Activated CD8-positive, alpha-beta T cell treated with anti-CD3 and anti-CD28 coated beads, Interleukin-2, amount 10 ng/mL, durations not matched to agents 7 days and 5 days (primary cell): ENCODE measurements around the gene ACTR8. TPM values are rescaled to one million over a fixed set of nuclear protein-coding genes. Genes with fewer than 3 reads are reported as not detected.

Experiments used
- ATAC-seq: fragments of 150-1000 bp; cut with Tn5 transposase; one replicate; pipeline ENCODE4 v1.10.0; 2021; ENCODE audit warnings: moderate library complexity
- CTCF ChIA-PET: fragments of 350-600 bp; sonication (Branson Sonifier 250); formaldehyde crosslinking; loops from one replicate; lab custom pipeline; 2021; ENCODE audit warnings: antibody characterized with exemption; lab: Charles Lee
- POLR2A ChIA-PET: fragments of 350-600 bp; sonication (Branson Sonifier 250); formaldehyde crosslinking; loops from one replicate; lab custom pipeline; 2021; ENCODE audit warnings: antibody characterized with exemption; lab: Charles Lee
- DNase-seq: peaks from one replicate; pipeline ENCODE4 v3.0.0-alpha.2; 2020
- H3K27ac Mint-ChIP-seq: one replicate; pipeline ENCODE4 v1.8.0; 2021; ENCODE audit warnings: mild to moderate bottlenecking, mixed read lengths
- H3K27me3 Mint-ChIP-seq: one replicate; pipeline ENCODE4 v1.8.0; 2021; ENCODE audit warnings: low read depth, mixed read lengths
- H3K36me3 Mint-ChIP-seq: one replicate; pipeline ENCODE4 v1.8.0; 2021; ENCODE audit warnings: low read depth, mixed read lengths
- H3K4me1 Mint-ChIP-seq: one replicate; pipeline ENCODE4 v1.8.0; 2021; ENCODE audit warnings: low read depth, mixed read lengths
- H3K4me3 Mint-ChIP-seq: one replicate; pipeline ENCODE4 v1.8.0; 2021; ENCODE audit warnings: mild to moderate bottlenecking, mixed read lengths
- H3K9me3 Mint-ChIP-seq: one replicate; pipeline ENCODE4 v1.8.0; 2022; ENCODE audit warnings: mixed read lengths; ENCODE audit not compliant: insufficient read depth
- total RNA-seq, 2 experiments: library from RNA; stranded (reverse); gene quantifications; one replicate each; pipeline ENCODE4 v1.2.3, GENCODE V29; 2021

Gene ACTR8
- total RNA-seq, 2 experiments from 2014 or later: 29.2 to 37.1 TPM

DNA sequence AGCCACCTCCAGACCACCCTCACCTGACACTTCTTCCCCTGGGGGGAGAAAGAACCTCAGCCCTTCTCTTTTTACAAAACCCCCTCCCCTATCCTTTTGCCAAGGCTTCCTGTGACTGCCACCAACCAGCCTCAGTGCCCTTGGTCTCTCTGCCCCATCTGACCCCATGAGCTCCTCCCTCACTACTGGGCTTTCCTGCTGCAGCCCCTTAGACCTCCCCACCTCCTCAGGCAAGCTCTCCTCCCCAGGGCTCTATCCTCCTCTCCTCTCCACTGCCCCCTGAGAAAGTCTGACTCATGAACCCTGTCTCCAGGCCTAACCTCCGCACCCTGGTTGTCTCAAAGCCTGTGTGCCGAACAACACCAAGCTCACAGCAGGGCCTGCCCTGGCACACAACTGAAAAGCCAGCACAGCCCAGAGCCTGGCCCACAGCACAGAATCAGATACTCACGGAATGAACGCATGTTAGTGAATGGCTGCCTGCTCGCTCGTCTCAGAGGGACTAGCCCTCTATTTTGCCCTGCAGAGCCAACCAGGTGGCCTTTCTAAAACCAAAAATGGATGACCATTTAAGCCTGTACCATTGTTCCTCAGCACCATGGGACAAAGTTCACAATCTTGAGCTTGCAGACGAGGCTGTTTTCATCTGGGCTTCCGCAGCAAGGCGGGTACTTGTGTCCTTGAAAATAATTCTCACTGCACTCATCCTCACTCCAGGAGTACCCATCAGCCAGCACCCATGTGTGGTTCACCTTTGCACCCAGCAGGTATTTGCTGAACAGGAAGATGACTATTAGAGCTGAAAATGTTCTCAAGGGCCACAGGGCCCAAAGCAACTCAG lies 37.5 kb downstream of the ACTR8 start:
- CTCF ChIA-PET: no interaction called here
- Mint-ChIP-seq H3K27me3 (peaks cover 45% of the 10 kb centered on the region), H3K4me1 (peaks cover 2% of the 10 kb centered on the region), H3K36me3 (no peaks in the 10 kb centered on the region), H3K4me3 (no peak overlapping the region), H3K9me3 (no peaks in the 10 kb centered on the region), H3K27ac (no peak overlapping the region)
- no peak for DNase-seq
- POLR2A ChIA-PET: no interaction called here
- ATAC-seq: no peak

DNA sequence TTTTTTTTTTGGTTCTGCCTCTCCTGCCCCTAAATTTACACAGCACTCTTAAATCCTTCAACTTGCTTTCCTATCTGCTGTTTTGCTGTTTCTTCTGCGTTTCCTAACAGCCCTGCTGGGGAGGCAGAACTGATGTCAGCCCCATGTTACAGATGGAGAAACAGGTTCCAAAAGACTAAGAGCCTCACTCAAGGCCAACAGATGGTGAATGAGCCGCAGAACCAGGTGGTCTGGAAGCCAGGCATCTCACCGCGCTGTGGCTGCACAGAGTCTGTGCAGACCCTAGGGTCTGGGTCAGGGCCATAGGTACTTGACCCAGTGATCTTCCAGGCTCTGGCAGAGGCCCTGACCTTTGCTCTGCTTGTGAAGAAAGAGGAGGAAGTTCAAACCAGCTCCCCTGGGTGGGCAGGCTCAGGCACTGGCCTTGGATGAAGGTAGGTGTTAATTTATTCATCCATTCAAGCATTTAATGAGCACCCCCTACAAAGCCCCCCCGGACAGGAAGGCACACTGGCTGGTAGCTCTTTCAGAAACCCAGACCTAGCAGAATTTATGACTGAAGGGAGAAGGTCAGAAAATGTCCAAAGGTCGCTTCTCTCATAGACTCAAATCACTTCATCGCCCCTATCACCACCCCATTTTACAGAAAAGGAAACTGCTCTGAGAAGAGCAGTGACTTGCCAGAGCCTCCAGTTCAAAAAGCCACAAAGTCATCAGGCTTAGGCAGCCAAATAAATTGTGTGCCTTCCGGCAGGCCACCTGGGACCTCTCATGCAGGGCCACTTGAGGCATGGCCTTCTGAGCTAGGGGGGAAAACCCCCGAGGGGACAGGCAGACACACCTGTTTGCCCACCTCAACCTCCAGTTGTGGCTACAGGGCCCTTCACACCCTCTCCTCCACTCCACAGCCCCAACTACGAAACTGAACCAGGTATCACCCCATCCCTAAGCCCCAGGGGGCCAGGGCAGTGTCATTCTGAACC lies 38.5 kb downstream of the ACTR8 start:
- Mint-ChIP-seq H3K4me1 (peaks cover 2% of the 10 kb centered on the region), H3K4me3 (no peak overlapping the region), H3K27ac (no peak overlapping the region), H3K36me3 (no peaks in the 10 kb centered on the region), H3K27me3 (peaks cover 42% of the 10 kb centered on the region), H3K9me3 (no peaks in the 10 kb centered on the region)
- ATAC-seq (no peak), DNase-seq (no peak)
- POLR2A ChIA-PET: no interaction called here
- CTCF ChIA-PET: no interaction called here

DNA sequence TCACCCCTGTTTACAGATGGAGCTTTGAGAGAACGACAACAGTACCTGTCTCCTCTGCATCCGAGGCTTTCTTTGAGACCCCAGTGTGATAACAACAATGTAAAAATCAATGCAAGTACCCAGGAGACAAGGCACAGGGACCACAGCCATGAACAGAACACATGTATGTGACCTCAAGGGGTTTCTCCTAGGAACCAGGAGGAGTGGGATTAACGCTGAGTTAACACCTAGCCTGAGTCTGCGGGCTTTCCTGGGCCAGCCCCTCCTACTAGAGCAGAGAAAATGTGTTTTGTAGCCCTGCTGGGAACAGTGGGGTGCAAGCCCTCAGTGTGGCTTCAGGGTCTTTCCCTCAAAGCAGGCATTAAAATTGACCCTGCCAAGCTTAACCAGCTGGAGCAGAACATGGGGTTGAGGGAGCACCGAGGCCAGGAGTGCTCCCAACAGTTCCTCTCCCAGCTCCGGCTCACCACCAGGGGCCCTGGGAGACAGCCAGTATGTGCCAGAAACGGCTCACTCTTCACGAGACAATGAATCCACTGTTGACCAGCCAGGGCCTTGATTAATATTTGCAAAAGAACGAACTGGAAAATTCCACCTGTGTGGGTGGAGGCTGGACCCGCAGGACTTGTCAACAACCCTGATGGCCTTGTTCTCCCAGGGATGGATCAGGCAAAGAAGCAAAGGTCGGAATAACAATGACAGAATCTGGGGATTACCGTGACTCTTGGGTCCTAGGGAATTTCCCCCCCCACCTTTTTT lies 39.3 kb downstream of the ACTR8 start:
- CTCF ChIA-PET: no interaction called here
- peaks cover 40% of the 10 kb centered on the region for H3K27me3 Mint-ChIP-seq
- no peak for ATAC-seq
- no peak overlapping the region for H3K4me3 Mint-ChIP-seq
- H3K27ac Mint-ChIP-seq: no peak overlapping the region
- H3K4me1 Mint-ChIP-seq: peaks cover 2% of the 10 kb centered on the region
- H3K36me3 Mint-ChIP-seq: no peaks in the 10 kb centered on the region
- no peak for DNase-seq
- no peaks in the 10 kb centered on the region for H3K9me3 Mint-ChIP-seq
- POLR2A ChIA-PET: no interaction called here

DNA sequence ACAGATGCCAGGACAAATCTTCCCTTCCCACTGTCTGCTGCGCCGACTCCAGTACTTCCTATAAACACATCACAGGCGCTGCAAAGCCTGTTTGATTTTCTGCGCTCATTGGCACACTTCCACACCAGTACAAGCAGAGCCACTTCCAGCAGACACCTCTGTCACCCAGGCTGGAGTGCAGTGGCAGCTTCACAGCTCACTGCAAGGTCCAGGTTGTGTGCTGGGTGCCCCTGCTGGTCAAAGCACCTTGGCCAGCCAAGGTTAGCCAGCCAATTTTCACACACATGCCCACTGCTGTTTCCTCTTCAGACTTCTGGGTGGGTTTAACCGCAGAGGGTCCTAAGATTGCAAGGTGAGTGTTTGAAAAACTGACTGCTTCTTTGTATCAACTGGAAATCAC lies 40.7 kb downstream of the ACTR8 start:
- Mint-ChIP-seq H3K27ac (no peak overlapping the region), H3K4me1 (no peaks in the 10 kb centered on the region), H3K36me3 (no peaks in the 10 kb centered on the region), H3K4me3 (no peak overlapping the region), H3K9me3 (no peaks in the 10 kb centered on the region), H3K27me3 (peaks cover 31% of the 10 kb centered on the region)
- POLR2A ChIA-PET: no interaction called here
- no peak for DNase-seq
- CTCF ChIA-PET: no interaction called here
- no peak for ATAC-seq

DNA sequence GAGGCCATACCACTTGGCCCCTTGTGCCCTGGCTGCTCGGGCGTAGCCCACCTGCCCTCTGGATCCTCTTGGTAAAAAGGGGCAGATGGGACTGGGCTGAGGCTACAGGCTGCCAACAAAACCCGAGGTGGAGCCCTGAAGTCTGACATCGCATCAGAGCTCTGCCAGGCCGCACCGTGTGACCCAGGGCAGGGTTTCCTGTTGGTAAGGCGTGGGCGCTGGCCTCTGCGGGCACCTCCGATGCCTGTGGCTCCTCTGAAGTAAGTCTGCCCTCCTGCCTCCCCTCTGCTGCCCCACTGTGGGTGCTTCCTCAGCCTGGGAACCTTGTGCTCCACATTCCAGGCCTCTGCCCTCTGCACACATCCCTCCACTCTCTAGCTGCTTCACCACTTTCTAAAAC lies 44.6 kb downstream of the ACTR8 start:
- ATAC-seq (no peak), DNase-seq (no peak)
- CTCF ChIA-PET: no interaction called here
- H3K36me3 Mint-ChIP-seq: no peaks in the 10 kb centered on the region
- POLR2A ChIA-PET: no interaction called here
- H3K27ac Mint-ChIP-seq: no peak overlapping the region
- H3K4me3 Mint-ChIP-seq: no peak overlapping the region
- H3K9me3 Mint-ChIP-seq: no peaks in the 10 kb centered on the region
- H3K4me1 Mint-ChIP-seq: no peaks in the 10 kb centered on the region
- H3K27me3 Mint-ChIP-seq: peaks cover 7% of the 10 kb centered on the region

DNA sequence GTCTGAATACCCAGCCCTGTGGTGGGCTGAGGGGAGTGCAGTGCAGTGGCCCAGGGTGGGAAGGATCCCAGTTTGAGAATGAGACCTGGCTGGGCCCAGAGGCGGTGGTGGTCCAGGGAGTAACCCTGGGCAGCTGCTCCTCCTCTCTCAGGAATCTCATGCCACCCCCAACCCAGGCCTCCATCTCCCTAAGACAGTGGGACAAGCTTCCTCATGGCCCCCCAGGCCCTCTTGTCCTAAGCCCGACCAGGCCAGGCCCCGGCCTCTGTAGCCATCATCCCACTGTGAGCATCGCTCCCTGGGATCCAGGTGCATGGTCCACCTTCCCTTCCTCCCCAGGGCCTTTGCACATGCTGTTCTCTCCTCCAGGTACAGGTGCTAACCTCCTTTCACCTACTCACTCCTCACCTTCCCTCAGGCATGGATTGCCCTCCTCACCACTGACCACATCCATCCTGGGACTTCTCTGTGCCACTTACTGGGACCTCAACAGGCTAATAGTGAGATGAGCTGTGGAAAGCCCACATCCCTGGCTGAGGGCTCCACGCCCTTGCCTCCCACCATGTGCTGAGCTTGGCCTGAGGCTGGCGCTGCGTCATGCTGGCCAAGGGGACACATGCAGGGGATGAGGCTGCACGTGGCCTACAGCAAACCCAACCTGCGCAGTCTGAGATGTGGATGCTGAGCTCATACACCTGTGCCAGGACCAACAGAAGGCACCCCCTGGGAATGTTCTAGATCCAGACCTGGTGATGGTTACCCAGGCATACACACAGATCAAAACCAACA lies 45.7 kb downstream of the ACTR8 start:
- H3K9me3 Mint-ChIP-seq: no peaks in the 10 kb centered on the region
- DNase-seq (no peak), ATAC-seq (no peak)
- no peak overlapping the region for H3K27ac Mint-ChIP-seq
- no peak overlapping the region for H3K4me3 Mint-ChIP-seq
- H3K4me1 Mint-ChIP-seq: no peaks in the 10 kb centered on the region
- H3K36me3 Mint-ChIP-seq: no peaks in the 10 kb centered on the region
- ChIA-PET CTCF (no interaction called here), POLR2A (no interaction called here)
- peaks cover 3% of the 10 kb centered on the region for H3K27me3 Mint-ChIP-seq

DNA sequence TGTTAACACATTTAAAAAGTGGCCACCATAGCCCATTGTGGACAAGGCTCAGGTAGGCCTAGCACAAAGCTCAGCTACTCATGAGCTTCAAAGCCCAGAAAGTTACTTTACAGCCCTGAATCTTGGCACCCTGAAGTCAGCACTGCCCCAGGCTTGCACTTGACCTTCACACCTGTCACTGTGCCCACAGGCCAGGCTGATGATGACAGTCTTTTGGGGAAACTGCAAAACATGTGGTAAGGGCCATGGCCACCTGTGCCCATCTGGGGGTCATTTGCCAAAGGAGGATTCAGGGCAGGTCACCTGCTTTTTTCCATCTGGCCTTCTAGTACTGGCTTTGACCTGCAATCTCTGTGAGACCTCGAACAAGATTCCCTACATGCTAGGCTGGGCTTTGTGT lies 46.7 kb downstream of the ACTR8 start:
- H3K27me3 Mint-ChIP-seq: peaks cover 2% of the 10 kb centered on the region
- no peak for DNase-seq
- H3K36me3 Mint-ChIP-seq: no peaks in the 10 kb centered on the region
- ChIA-PET POLR2A (no interaction called here), CTCF (no interaction called here)
- no peak for ATAC-seq
- no peak overlapping the region for H3K4me3 Mint-ChIP-seq
- no peaks in the 10 kb centered on the region for H3K9me3 Mint-ChIP-seq
- no peak overlapping the region for H3K27ac Mint-ChIP-seq
- no peaks in the 10 kb centered on the region for H3K4me1 Mint-ChIP-seq

- ATAC-seq (no peak), DNase-seq (no peak)
- no peak overlapping the region for H3K4me3 Mint-ChIP-seq
- ChIA-PET POLR2A (no interaction called here), CTCF (no interaction called here)
- no peak overlapping the region for H3K27ac Mint-ChIP-seq
- no peaks in the 10 kb centered on the region for H3K36me3 Mint-ChIP-seq
- H3K27me3 Mint-ChIP-seq: peaks cover 2% of the 10 kb centered on the region
- no peaks in the 10 kb centered on the region for H3K4me1 Mint-ChIP-seq
- H3K9me3 Mint-ChIP-seq: no peaks in the 10 kb centered on the region
Observed at GRCh38 chr3:53834429-53835095, 47.4 kb downstream of the ACTR8 start.

DNA sequence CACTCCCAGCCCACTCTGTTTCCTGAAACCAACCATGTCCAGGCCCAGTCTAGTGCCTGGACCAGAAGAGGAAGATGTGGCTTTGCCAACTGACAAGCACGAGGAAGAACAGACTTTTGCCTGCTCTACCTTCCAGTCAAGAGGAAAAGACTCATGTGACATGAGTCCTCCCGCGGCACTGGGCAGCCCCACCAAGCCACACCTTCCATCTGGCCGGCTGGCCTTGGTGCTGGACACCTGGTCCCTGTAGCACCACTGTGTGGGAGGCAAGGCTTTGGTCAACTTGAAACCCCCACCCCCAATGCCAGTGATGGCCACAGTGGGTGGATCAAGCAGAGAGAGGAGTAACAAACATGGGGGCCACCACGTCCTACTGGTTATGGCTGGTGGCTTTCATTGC lies 48.3 kb downstream of the ACTR8 start:
- Mint-ChIP-seq H3K27me3 (no peaks in the 10 kb centered on the region), H3K4me3 (no peak overlapping the region), H3K9me3 (no peaks in the 10 kb centered on the region), H3K4me1 (no peaks in the 10 kb centered on the region), H3K27ac (no peak overlapping the region), H3K36me3 (no peaks in the 10 kb centered on the region)
- DNase-seq (no peak), ATAC-seq (no peak)
- CTCF ChIA-PET: no interaction called here
- POLR2A ChIA-PET: no interaction called here

DNA sequence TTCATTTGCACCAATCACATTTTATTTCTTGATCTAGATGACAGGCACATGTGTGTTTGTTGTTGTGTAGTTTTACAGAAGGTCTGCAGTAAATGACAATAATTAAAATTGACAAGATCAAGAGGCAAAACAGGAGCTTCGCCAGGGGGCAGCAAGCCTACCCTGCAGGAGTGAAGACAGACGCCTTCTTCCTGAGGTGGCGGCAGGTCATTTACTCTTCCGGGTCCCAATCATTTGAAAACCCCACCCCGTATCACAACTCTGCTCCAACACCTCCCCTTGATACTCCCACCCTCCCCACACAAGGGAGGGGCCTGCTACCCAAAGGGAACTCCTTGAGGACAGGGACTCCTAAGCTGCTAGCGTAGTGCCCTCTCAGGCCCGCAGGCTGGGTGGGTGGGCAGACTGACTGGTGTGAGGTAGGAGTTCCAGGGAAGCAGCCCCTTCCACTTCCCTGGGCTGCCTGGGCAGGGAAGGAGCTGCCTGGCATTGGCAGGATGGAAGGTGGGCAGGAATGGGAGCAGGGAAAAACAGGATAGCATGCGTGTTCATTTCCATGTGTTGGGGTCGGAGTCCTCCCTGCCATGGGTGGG lies 48.8 kb downstream of the ACTR8 start:
- POLR2A ChIA-PET: no interaction called here
- no peaks in the 10 kb centered on the region for H3K36me3 Mint-ChIP-seq
- H3K27me3 Mint-ChIP-seq: no peaks in the 10 kb centered on the region
- H3K4me3 Mint-ChIP-seq: no peak overlapping the region
- ATAC-seq (no peak), DNase-seq (no peak)
- CTCF ChIA-PET: no interaction called here
- no peak overlapping the region for H3K27ac Mint-ChIP-seq
- H3K4me1 Mint-ChIP-seq: no peaks in the 10 kb centered on the region
- H3K9me3 Mint-ChIP-seq: no peaks in the 10 kb centered on the region
